Common myeloid progenitor, CD34-positive (primary cell): ENCODE results near the gene SLC44A3.

ENCODE experiments used
- CTCF ChIA-PET: fragments of 350-600 bp; sonication (Branson Sonifier 250); formaldehyde crosslinking; loops from one replicate; lab custom pipeline; 2021; ENCODE audit warnings: antibody characterized with exemption; lab: Charles Lee
- POLR2A ChIA-PET: fragments of 350-600 bp; sonication (Branson Sonifier 250); formaldehyde crosslinking; loops from one replicate; lab custom pipeline; 2021; ENCODE audit warnings: antibody characterized with exemption; lab: Charles Lee
- DNase-seq, 3 donors: peaks; one replicate each; pipeline versions ENCODE4 v3.0.0 to v3.0.0-alpha.2; 2013
- H3K27ac ChIP-seq, 2 experiments: 1 replicate in 1 of 2; 2 replicates in 1 of 2; pipeline ENCODE4 v1.7.0; 2013; ENCODE audit warnings: inconsistent platforms in 2 of 2, low read length in 2 of 2, mild to moderate bottlenecking in 2 of 2, low read depth in 1 of 2, moderate library complexity in 1 of 2; ENCODE audit not compliant: severe bottlenecking in 2 of 2, insufficient read depth in 1 of 2, poor library complexity in 1 of 2
- H3K27me3 ChIP-seq, 5 experiments: replicated peaks in 2 of 5; 1 replicate in 3 of 5; 2 replicates in 2 of 5; pipeline versions ENCODE4 v1.6.1 to v1.7.0; 2013; ENCODE audit warnings: low read length in 4 of 5, mild to moderate bottlenecking in 2 of 5, moderate library complexity in 2 of 5, inconsistent platforms in 1 of 5; ENCODE audit not compliant: insufficient read depth in 5 of 5, control insufficient read depth in 4 of 5
- H3K36me3 ChIP-seq, 4 experiments: 1 replicate in 2 of 4; 2 replicates in 2 of 4; pipeline versions ENCODE4 v1.6.1 to v1.7.0; 2013; ENCODE audit warnings: low read length in 3 of 4, control low read depth in 1 of 4, mild to moderate bottlenecking in 1 of 4; ENCODE audit not compliant: control insufficient read depth in 4 of 4, insufficient read depth in 4 of 4
- H3K4me1 ChIP-seq, 4 experiments: 1 replicate in 3 of 4; 2 replicates in 1 of 4; pipeline versions ENCODE4 v1.6.1 to v1.7.1; 2013; ENCODE audit warnings: low read length in 3 of 4, mild to moderate bottlenecking in 3 of 4, control low read depth in 1 of 4, inconsistent platforms in 1 of 4, moderate library complexity in 1 of 4; ENCODE audit not compliant: control insufficient read depth in 4 of 4, insufficient read depth in 4 of 4; ENCODE audit errors: control extremely low read depth in 1 of 4
- H3K4me3 ChIP-seq, 7 experiments: 1 replicate in 4 of 7; 2 replicates in 3 of 7; pipeline versions ENCODE4 v1.5.1 to v1.7.0; 2013; ENCODE audit warnings: mild to moderate bottlenecking in 7 of 7, low read length in 6 of 7, moderate library complexity in 6 of 7, inconsistent platforms in 2 of 7, low read depth in 2 of 7, control low read depth in 1 of 7; ENCODE audit not compliant: insufficient read depth in 4 of 7, control insufficient read depth in 1 of 7; ENCODE audit errors: extremely low read depth in 1 of 7
- H3K9me3 ChIP-seq, 5 experiments: 1 replicate in 4 of 5; 2 replicates in 1 of 5; pipeline versions ENCODE4 v1.6.1 to v1.7.1; 2013; ENCODE audit warnings: low read length in 4 of 5, mild to moderate bottlenecking in 2 of 5, inconsistent platforms in 1 of 5, low read depth in 1 of 5, moderate library complexity in 1 of 5; ENCODE audit not compliant: control insufficient read depth in 4 of 5, insufficient read depth in 2 of 5; ENCODE audit errors: control extremely low read depth in 1 of 5
- WGBS: methylation state at CpG from one replicate; pipeline ENCODE4 v1.1.5; 2013; ENCODE audit not compliant: insufficient coverage; 5-methylcytosine and 5-hydroxymethylcytosine counted together

The SLC44A3 gene

GRCh38 chr1:94819238-94819944 lies 766 bp upstream of the SLC44A3 start:
- Histone ChIP-seq H3K9me3 (peaks cover 0 to 13% (median 3%) of the 10 kb centered on the region in 5 experiments), H3K4me1 (peaks cover 2 to 14% (median 12%) of the 10 kb centered on the region in 4 experiments), H3K36me3 (no peaks in the 10 kb centered on the region), H3K27ac (no peak overlapping the region), H3K27me3 (peaks cover 19 to 49% (median 33%) of the 10 kb centered on the region in 5 experiments), H3K4me3 (peak overlapping the region in 6 of 7 experiments; percentile 40 to 77 (median 62))
- CTCF ChIA-PET, result interaction anchor here (1.0 kb wide), 1 partner anchor 13 kb away, joined by 3 read pairs; no protein-coding TSS in a partner anchor
- WGBS, result 56% methylated on average over 10 of the region's 14 CpGs
- no peak for DNase-seq
- POLR2A ChIA-PET, result no interaction called here

- POLR2A ChIA-PET, result no interaction called here
- H3K36me3 ChIP-seq, result no peaks in the 10 kb centered on the region
- CTCF ChIA-PET, result interaction anchor here (0.9 to 2.6 kb wide), 4 partner anchors 13 to 222 kb away, joined by 3 to 9 read pairs (median 4); no protein-coding TSS in a partner anchor
- H3K9me3 ChIP-seq, result peaks cover 0 to 6% (median 3%) of the 10 kb centered on the region in 5 experiments
- no CpG with 5 or more reads among the region's 7 CpGs for WGBS
- H3K27me3 ChIP-seq, result peaks cover 19 to 57% (median 41%) of the 10 kb centered on the region in 5 experiments
- H3K4me1 ChIP-seq, result peaks cover 2 to 14% (median 12%) of the 10 kb centered on the region in 4 experiments
- H3K27ac ChIP-seq, result no peak overlapping the region
- H3K4me3 ChIP-seq, result peak overlapping the region in 2 of 7 experiments; percentile 29 to 30
- no peak for DNase-seq
Observed at GRCh38 chr1:94820936-94821335, 779 bp downstream of the SLC44A3 start.

GRCh38 chr1:94821636-94822305 lies 1.6 kb downstream of the SLC44A3 start:
- ChIA-PET POLR2A (no interaction called here), CTCF (interaction anchor here (1.5 to 2.6 kb wide), 6 partner anchors 9 to 222 kb away, joined by 3 to 11 read pairs (median 6); no protein-coding TSS in a partner anchor)
- Histone ChIP-seq H3K27ac (no peak overlapping the region), H3K36me3 (no peaks in the 10 kb centered on the region), H3K4me3 (no peak overlapping the region), H3K27me3 (peaks cover 19 to 65% (median 43%) of the 10 kb centered on the region in 5 experiments), H3K4me1 (peaks cover 2 to 14% (median 12%) of the 10 kb centered on the region in 4 experiments), H3K9me3 (peaks cover 0 to 2% (median 0%) of the 10 kb centered on the region in 5 experiments)
- DNase-seq, result no peak
- WGBS, result 86% methylated on average over 3 of the region's 9 CpGs

GRCh38 chr1:94823116-94823515 lies 3.0 kb downstream of the SLC44A3 start:
- DNase-seq, result no peak
- Histone ChIP-seq H3K4me1 (peaks cover 2 to 14% (median 12%) of the 10 kb centered on the region in 4 experiments), H3K9me3 (no peaks in the 10 kb centered on the region), H3K27me3 (peaks cover 21 to 78% (median 55%) of the 10 kb centered on the region in 5 experiments), H3K4me3 (no peak overlapping the region), H3K27ac (no peak overlapping the region), H3K36me3 (no peaks in the 10 kb centered on the region)
- no CpG with 5 or more reads among the region's 3 CpGs for WGBS
- CTCF ChIA-PET, result interaction anchor here (1.5 to 2.6 kb wide), 3 partner anchors 8 to 12 kb away, joined by 3 to 9 read pairs (median 6); no protein-coding TSS in a partner anchor
- POLR2A ChIA-PET, result no interaction called here

GRCh38 chr1:94825936-94826335 lies 5.8 kb downstream of the SLC44A3 start:
- H3K27me3 ChIP-seq, result peaks cover 19 to 77% (median 49%) of the 10 kb centered on the region in 5 experiments
- WGBS, result 96% methylated on average over 2 of the region's 2 CpGs
- CTCF ChIA-PET, result interaction anchor here (1.0 to 2.7 kb wide), 2 partner anchors 21 to 218 kb away, joined by 3 to 12 read pairs; no protein-coding TSS in a partner anchor
- DNase-seq, result no peak
- no peaks in the 10 kb centered on the region for H3K9me3 ChIP-seq
- no peaks in the 10 kb centered on the region for H3K36me3 ChIP-seq
- POLR2A ChIA-PET, result interaction anchor here (0.7 kb wide), 1 partner anchor 268 kb away, joined by 5 read pairs; no protein-coding TSS in a partner anchor
- peaks cover under 1 to 4% (median 1%) of the 10 kb centered on the region in 4 experiments for H3K4me1 ChIP-seq
- H3K4me3 ChIP-seq, result no peak overlapping the region
- no peak overlapping the region for H3K27ac ChIP-seq

- Histone ChIP-seq H3K36me3 (no peaks in the 10 kb centered on the region), H3K27ac (no peak overlapping the region), H3K27me3 (peaks cover 10 to 64% (median 39%) of the 10 kb centered on the region in 5 experiments), H3K9me3 (no peaks in the 10 kb centered on the region), H3K4me3 (no peak overlapping the region), H3K4me1 (peaks cover 6 to 13% (median 10%) of the 10 kb centered on the region in 4 experiments)
- 98% methylated on average over 4 of the region's 4 CpGs for WGBS
- no peak for DNase-seq
- ChIA-PET POLR2A (no interaction called here), CTCF (interaction anchor here (0.8 to 1.5 kb wide), 3 partner anchors 17 to 214 kb away, joined by 3 to 4 read pairs (median 4); no protein-coding TSS in a partner anchor)
Observed at GRCh38 chr1:94827434-94827833, 7.3 kb downstream of the SLC44A3 start.
